ENCODE measurements around the gene PIGH. TPM values are rescaled to one million over a fixed set of nuclear protein-coding genes. Genes with fewer than 3 reads are reported as not detected.

Gene PIGH
- total and polyA plus RNA-seq, 12 donors, result 9.0 to 23.3 (median 10.3) TPM

GRCh38 chr14:67579040-67579439 is 21.0 kb downstream of the PIGH start:
- 81 to 82% methylated on average over 15 of the region's 15 CpGs for WGBS, 2 donors
- peaks cover 0 to 9% (median 0%) of the 10 kb centered on the region in 9 donors for H3K36me3 ChIP-seq
- TF ChIP-seq CTCF (IDR thresholded peaks at IDR 0.05), result no peak
- H3K4me3 ChIP-seq, result no peak overlapping the region
- intact Hi-C loops (cut with DNase I), result loop anchor here in 1 of 10 donors (10.0 kb wide), 1 partner anchor 54 kb away; no protein-coding TSS in a partner anchor
- H3K27me3 ChIP-seq, result no peaks in the 10 kb centered on the region
- H3K9me3 ChIP-seq, result no peaks in the 10 kb centered on the region
- DNase-seq (no peak), ATAC-seq (no peak)
- no peak overlapping the region for H3K27ac ChIP-seq
- no peaks in the 10 kb centered on the region for H3K4me1 ChIP-seq

GRCh38 chr14:67577909-67578749 is 21.9 kb downstream of the PIGH start:
- H3K27ac ChIP-seq, result no peak overlapping the region
- H3K27me3 ChIP-seq, result no peaks in the 10 kb centered on the region
- no peak for TF ChIP-seq CTCF (IDR thresholded peaks at IDR 0.05)
- no peak for DNase-seq
- no peaks in the 10 kb centered on the region for H3K9me3 ChIP-seq
- WGBS, 2 donors, result 76 to 78% methylated on average over 16 of the region's 16 CpGs
- H3K4me1 ChIP-seq, result no peaks in the 10 kb centered on the region
- peaks cover 0 to 9% (median 0%) of the 10 kb centered on the region in 9 donors for H3K36me3 ChIP-seq
- H3K4me3 ChIP-seq, result no peak overlapping the region
- no peak for ATAC-seq
- intact Hi-C loops (cut with DNase I), result loop anchor here in 1 of 10 donors (10.0 kb wide), 1 partner anchor 53 kb away; no protein-coding TSS in a partner anchor

- Histone ChIP-seq H3K9me3 (no peaks in the 10 kb centered on the region), H3K36me3 (peaks cover 0 to 9% (median 0%) of the 10 kb centered on the region in 9 donors), H3K27ac (no peak overlapping the region), H3K4me3 (no peak overlapping the region), H3K4me1 (no peaks in the 10 kb centered on the region), H3K27me3 (no peaks in the 10 kb centered on the region)
- DNase-seq (no peak), ATAC-seq (no peak)
- WGBS, 2 donors, result 77 to 81% methylated on average over 13 of the region's 13 CpGs
- intact Hi-C loops (cut with DNase I), result loop anchor here in 1 of 10 donors (10.0 kb wide), 1 partner anchor 52 kb away; no protein-coding TSS in a partner anchor
- TF ChIP-seq CTCF (IDR thresholded peaks at IDR 0.05), result no peak
Measured at GRCh38 chr14:67577181-67577808, 22.8 kb downstream of the PIGH start.

GRCh38 chr14:67576216-67576955 is 23.7 kb downstream of the PIGH start:
- intact Hi-C loops (cut with DNase I), result loop anchor here in 1 of 10 donors (10.0 kb wide), 1 partner anchor 52 kb away; no protein-coding TSS in a partner anchor
- Histone ChIP-seq H3K27me3 (no peaks in the 10 kb centered on the region), H3K27ac (no peak overlapping the region), H3K4me1 (no peaks in the 10 kb centered on the region), H3K36me3 (peaks cover 0 to 9% (median 0%) of the 10 kb centered on the region in 9 donors), H3K9me3 (no peaks in the 10 kb centered on the region), H3K4me3 (no peak overlapping the region)
- no peak for DNase-seq
- TF ChIP-seq CTCF (IDR thresholded peaks at IDR 0.05), result no peak
- 93 to 94% methylated on average over 7 of the region's 7 CpGs for WGBS, 2 donors
- ATAC-seq, result no peak

All from heart right ventricle (tissue), 16 donors.